H54 (cell line): ENCODE results near the gene PDE9A.
"Not testable (repeated sequence)": the region's sequence is repeated elsewhere in the genome, so short reads cannot be mapped to it uniquely, and the experiment has no call there.

Experiments used
- DNase-seq: peaks from one replicate; pipeline ENCODE4 v3.0.0; 2011; ENCODE audit warnings: low spot score, mixed read lengths; ENCODE audit not compliant: insufficient read length
- FAIRE-seq: peaks from 3 replicates; lab custom pipeline; 2011; peaks lifted over from hg19 to GRCh38; lab: Jason Lieb, UNC
- POLR2A ChIP-seq: IDR thresholded peaks from 2 replicates; pipeline ENCODE4 v1.6.1; 2011; ENCODE audit warnings: low read depth, mild to moderate bottlenecking, low read length

The PDE9A gene

GRCh38 chr21:42653231-42654061 is at the start of gene PDE9A:
Gene PDE9A, plus strand, starts transcription at chr21:42653621. Its CDS starts 194 bp downstream, at chr21:42653815.
- DNase-seq: no peak
- TF ChIP-seq POLR2A: no peak
- FAIRE-seq: no peak

GRCh38 chr21:42607102-42607501 is 46.3 kb upstream of the PDE9A start:
- no peak for TF ChIP-seq POLR2A
- DNase-seq (no peak), FAIRE-seq (no peak)

GRCh38 chr21:42607525-42608102 is 45.8 kb upstream of the PDE9A start:
- DNase-seq: no peak
- no peak for TF ChIP-seq POLR2A
- no peak for FAIRE-seq

- TF ChIP-seq POLR2A: no peak
- DNase-seq (no peak), FAIRE-seq (no peak)
Observed at GRCh38 chr21:42608446-42608845, 45.0 kb upstream of the PDE9A start.

- no peak for TF ChIP-seq POLR2A
- no peak for DNase-seq
- FAIRE-seq: no peak
Observed at GRCh38 chr21:42609811-42610210, 43.6 kb upstream of the PDE9A start.

GRCh38 chr21:42611852-42612251 is 41.6 kb upstream of the PDE9A start:
- DNase-seq: no peak
- no peak for TF ChIP-seq POLR2A
- FAIRE-seq: no peak

GRCh38 chr21:42612390-42612789 is 41.0 kb upstream of the PDE9A start:
- TF ChIP-seq POLR2A: no peak
- DNase-seq (no peak), FAIRE-seq (no peak)

GRCh38 chr21:42613756-42614155 is 39.7 kb upstream of the PDE9A start:
- no peak for DNase-seq
- no peak for FAIRE-seq
- TF ChIP-seq POLR2A: no peak

GRCh38 chr21:42614396-42614795 is 39.0 kb upstream of the PDE9A start:
- no peak for TF ChIP-seq POLR2A
- FAIRE-seq (no peak), DNase-seq (no peak)

- no peak for FAIRE-seq
- DNase-seq: no peak
- no peak for TF ChIP-seq POLR2A
Observed at GRCh38 chr21:42614811-42615351, 38.5 kb upstream of the PDE9A start.

- not testable (repeated sequence) for DNase-seq, FAIRE-seq
Observed at GRCh38 chr21:42615377-42615776, 38.0 kb upstream of the PDE9A start.

GRCh38 chr21:42615924-42616323 is 37.5 kb upstream of the PDE9A start:
- TF ChIP-seq POLR2A: no peak
- no peak for FAIRE-seq
- no peak for DNase-seq

GRCh38 chr21:42616446-42616845 is 37.0 kb upstream of the PDE9A start:
- FAIRE-seq (no peak), DNase-seq (no peak)
- no peak for TF ChIP-seq POLR2A

- no peak for FAIRE-seq
- no peak for TF ChIP-seq POLR2A
- DNase-seq: no peak
Observed at GRCh38 chr21:42616941-42617340, 36.5 kb upstream of the PDE9A start.
